Body of pancreas (tissue), 4 donors: Measurements from ENCODE around the gene RHBDD3.

Experiments used
- POLR2A ChIP-seq, 3 donors: fragments of 450-650 bp; IDR thresholded peaks; one replicate each; pipeline ENCODE4 v1.6.1; 2016; ENCODE audit warnings: antibody characterized with exemption in 3 of 3, mild to moderate bottlenecking in 2 of 3
- TF ChIP-seq, protein P1 (sequence below), 7 experiments: fragments of 450-650 bp in 4 of 7; fragments of 200-600 bp in 3 of 7; sonication (generic) in 3 of 7; IDR thresholded peaks; one replicate each; pipeline ENCODE4 v1.5.1; 2016 to 2019; ENCODE audit warnings: antibody characterized with exemption in 7 of 7

DNA sequence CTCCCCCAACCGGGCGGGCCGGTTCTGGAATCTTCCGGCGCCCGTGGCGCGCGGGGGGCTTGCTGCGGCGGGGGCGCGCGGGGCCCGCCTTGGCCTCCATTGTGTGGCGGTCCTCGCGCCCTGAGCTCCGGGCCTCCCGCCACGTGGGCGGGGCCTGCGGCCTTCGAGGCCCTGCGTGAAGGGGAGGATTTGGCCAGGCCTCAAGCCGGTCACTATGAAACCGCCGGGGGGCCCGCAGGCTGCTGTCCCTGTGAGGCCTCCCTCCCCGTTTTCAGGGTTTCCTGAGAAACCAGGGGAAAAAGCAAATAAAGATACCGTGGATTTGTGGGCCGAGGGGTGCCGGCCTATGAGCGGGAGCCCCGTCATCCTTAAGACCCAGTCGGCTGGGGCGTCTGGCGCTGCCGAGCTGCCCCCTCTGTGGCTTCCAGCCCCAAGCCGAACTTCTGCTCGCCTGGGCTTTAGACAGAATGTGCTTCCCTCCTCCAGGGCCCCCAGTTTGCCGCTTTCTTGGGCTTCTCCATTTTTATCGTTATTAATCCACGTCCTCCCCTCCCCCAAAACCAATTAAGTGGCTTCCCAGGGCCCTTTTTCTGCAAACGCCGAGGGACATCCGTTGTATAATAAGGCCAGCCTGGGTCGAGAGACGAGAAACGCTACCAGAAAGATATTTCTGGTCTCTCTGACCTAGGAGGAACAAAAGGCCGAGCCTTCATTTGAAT lies 889 bp upstream of the RHBDD3 start:
- no peak for TF ChIP-seq POLR2A (IDR thresholded peaks at IDR 0.05)
- TF ChIP-seq, protein P1, sequence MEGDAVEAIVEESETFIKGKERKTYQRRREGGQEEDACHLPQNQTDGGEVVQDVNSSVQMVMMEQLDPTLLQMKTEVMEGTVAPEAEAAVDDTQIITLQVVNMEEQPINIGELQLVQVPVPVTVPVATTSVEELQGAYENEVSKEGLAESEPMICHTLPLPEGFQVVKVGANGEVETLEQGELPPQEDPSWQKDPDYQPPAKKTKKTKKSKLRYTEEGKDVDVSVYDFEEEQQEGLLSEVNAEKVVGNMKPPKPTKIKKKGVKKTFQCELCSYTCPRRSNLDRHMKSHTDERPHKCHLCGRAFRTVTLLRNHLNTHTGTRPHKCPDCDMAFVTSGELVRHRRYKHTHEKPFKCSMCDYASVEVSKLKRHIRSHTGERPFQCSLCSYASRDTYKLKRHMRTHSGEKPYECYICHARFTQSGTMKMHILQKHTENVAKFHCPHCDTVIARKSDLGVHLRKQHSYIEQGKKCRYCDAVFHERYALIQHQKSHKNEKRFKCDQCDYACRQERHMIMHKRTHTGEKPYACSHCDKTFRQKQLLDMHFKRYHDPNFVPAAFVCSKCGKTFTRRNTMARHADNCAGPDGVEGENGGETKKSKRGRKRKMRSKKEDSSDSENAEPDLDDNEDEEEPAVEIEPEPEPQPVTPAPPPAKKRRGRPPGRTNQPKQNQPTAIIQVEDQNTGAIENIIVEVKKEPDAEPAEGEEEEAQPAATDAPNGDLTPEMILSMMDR (IDR thresholded peaks at IDR 0.05), result no peak
